ENCODE results near the gene CCBE1.

CCBE1 gene

DNA sequence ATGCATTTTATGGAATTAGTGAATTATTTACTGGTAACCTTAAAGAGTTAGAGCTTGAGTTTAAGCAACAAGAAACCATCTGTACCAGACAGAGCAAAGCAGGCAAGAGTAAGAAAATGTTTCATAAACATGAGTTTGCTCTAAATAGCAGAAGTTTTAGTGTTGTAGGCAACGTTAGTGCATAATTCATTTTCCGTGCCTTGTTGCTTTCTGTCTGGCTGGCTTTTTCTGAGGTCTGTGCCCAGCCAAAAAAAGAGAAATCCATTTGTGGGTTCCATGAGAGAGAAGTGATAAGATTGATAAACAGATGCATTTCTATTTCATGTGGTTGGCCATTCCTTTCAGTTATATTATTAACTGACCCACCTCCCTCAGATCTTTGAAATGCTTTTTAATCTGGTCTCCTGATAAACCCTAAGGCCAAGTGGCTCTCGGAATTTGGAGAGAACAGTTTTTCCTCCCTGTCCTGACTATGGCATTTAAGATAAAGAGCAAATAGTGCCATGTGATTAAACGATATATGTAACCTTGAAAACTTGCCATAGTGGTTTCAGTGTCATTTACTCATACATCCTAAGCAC, 198.6 kb downstream of the CCBE1 start:
- Histone ChIP-seq H3K36me3 (ENCODE audit: control insufficient read depth in 2 of 2, insufficient read depth in 2 of 2, low read length in 2 of 2) (no peaks in the 10 kb centered on the region), H3K9me3 (ENCODE audit: control insufficient read depth in 2 of 2, low read length in 2 of 2) (no peaks in the 10 kb centered on the region), H3K27me3 (ENCODE audit: control insufficient read depth in 2 of 2, insufficient read depth in 2 of 2, low read length in 2 of 2) (no peaks in the 10 kb centered on the region), H3K4me1 (ENCODE audit: control insufficient read depth in 2 of 2, insufficient read depth in 2 of 2, low read length in 2 of 2) (no peaks in the 10 kb centered on the region), H3K4me3 (ENCODE audit: low read length in 2 of 2) (no peak overlapping the region), H3K9ac (ENCODE audit: low read depth in 1 of 2, low read length in 2 of 2) (no peak overlapping the region), H3K27ac (ENCODE audit: low read depth in 2 of 2, low read length in 2 of 2) (no peak overlapping the region)

GRCh38 chr18:59492756-59493421, 204.3 kb downstream of the CCBE1 start:
- Histone ChIP-seq H3K36me3 (ENCODE audit: control insufficient read depth in 2 of 2, insufficient read depth in 2 of 2, low read length in 2 of 2) (no peaks in the 10 kb centered on the region), H3K9me3 (ENCODE audit: control insufficient read depth in 2 of 2, low read length in 2 of 2) (no peaks in the 10 kb centered on the region), H3K4me1 (ENCODE audit: control insufficient read depth in 2 of 2, insufficient read depth in 2 of 2, low read length in 2 of 2) (no peaks in the 10 kb centered on the region), H3K9ac (ENCODE audit: low read depth in 1 of 2, low read length in 2 of 2) (no peak overlapping the region), H3K27ac (ENCODE audit: low read depth in 2 of 2, low read length in 2 of 2) (no peak overlapping the region), H3K27me3 (ENCODE audit: control insufficient read depth in 2 of 2, insufficient read depth in 2 of 2, low read length in 2 of 2) (no peaks in the 10 kb centered on the region), H3K4me3 (ENCODE audit: low read length in 2 of 2) (no peak overlapping the region)

DNA sequence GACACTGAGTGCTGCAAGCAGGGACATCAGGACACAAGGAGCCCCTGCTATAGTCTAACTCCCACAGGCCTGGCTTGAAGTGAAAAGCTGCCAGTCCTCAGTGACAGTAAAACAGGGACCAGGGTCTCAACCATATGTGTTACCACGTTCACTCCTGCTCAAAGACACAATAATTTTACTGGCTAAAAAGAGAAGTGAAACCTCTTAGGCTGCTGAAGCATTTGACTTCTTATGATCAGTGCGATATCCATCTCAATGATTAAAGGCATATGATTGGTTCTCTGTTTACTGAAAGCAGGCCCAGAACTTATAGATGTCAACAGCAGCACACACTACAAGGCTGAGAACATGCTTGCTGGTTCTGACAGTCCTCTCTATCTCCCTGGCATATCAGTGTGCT, 208.3 kb downstream of the CCBE1 start:
- no peaks in the 10 kb centered on the region for H3K9me3 ChIP-seq (ENCODE audit: control insufficient read depth in 2 of 2, low read length in 2 of 2)
- no peaks in the 10 kb centered on the region for H3K27me3 ChIP-seq (ENCODE audit: control insufficient read depth in 2 of 2, insufficient read depth in 2 of 2, low read length in 2 of 2)
- H3K9ac ChIP-seq (ENCODE audit: low read depth in 1 of 2, low read length in 2 of 2) = no peak overlapping the region
- H3K27ac ChIP-seq (ENCODE audit: low read depth in 2 of 2, low read length in 2 of 2) = no peak overlapping the region
- no peak overlapping the region for H3K4me3 ChIP-seq (ENCODE audit: low read length in 2 of 2)
- H3K4me1 ChIP-seq (ENCODE audit: control insufficient read depth in 2 of 2, insufficient read depth in 2 of 2, low read length in 2 of 2) = no peaks in the 10 kb centered on the region
- no peaks in the 10 kb centered on the region for H3K36me3 ChIP-seq (ENCODE audit: control insufficient read depth in 2 of 2, insufficient read depth in 2 of 2, low read length in 2 of 2)

DNA sequence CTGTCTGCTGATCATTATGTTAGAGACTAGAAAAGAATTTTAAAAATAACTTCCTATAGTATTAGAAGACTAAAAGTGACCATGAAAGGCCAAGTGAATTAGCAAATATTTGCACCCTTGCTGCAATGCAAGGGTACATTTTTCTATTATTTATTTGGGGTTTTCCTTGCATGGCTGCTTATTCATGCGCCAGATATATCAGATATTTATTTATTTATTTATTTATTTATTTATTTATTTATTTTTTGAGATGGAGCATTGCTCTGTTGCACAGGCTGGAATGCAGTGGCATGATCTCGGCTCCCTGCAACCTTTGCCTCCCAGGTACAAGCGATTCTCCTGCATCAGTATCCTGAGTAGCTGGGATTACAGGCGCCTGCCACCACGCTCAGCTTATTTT, 211.8 kb downstream of the CCBE1 start:
- no peaks in the 10 kb centered on the region for H3K36me3 ChIP-seq (ENCODE audit: control insufficient read depth in 2 of 2, insufficient read depth in 2 of 2, low read length in 2 of 2)
- no peak overlapping the region for H3K4me3 ChIP-seq (ENCODE audit: low read length in 2 of 2)
- no peaks in the 10 kb centered on the region for H3K9me3 ChIP-seq (ENCODE audit: control insufficient read depth in 2 of 2, low read length in 2 of 2)
- no peaks in the 10 kb centered on the region for H3K4me1 ChIP-seq (ENCODE audit: control insufficient read depth in 2 of 2, insufficient read depth in 2 of 2, low read length in 2 of 2)
- no peak overlapping the region for H3K27ac ChIP-seq (ENCODE audit: low read depth in 2 of 2, low read length in 2 of 2)
- no peak overlapping the region for H3K9ac ChIP-seq (ENCODE audit: low read depth in 1 of 2, low read length in 2 of 2)
- H3K27me3 ChIP-seq (ENCODE audit: control insufficient read depth in 2 of 2, insufficient read depth in 2 of 2, low read length in 2 of 2) = peaks cover 0 to 3% of the 10 kb centered on the region in 2 donors

- no peaks in the 10 kb centered on the region for H3K4me1 ChIP-seq (ENCODE audit: control insufficient read depth in 2 of 2, insufficient read depth in 2 of 2, low read length in 2 of 2)
Observed at GRCh38 chr18:59484561-59485328, 212.5 kb downstream of the CCBE1 start.

DNA sequence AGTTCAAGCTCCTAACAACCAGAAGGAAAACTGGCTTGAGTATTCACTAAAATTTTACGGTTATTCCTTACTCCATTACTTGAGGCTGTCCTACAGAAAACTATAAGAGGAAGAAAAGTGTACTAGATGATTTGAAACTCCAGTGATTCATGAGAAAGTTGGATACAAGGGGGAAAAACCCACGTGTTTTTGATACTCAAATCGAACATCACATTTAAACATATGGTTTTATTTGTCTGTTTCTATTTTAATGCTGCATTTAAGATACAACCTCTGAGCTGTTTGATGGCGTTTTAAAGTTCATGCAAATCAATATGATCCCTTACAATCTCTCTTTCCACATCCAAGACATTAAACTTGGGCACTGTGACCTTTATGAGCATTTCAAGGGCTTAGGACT, 213.1 kb downstream of the CCBE1 start:
- Histone ChIP-seq H3K9ac (ENCODE audit: low read depth in 1 of 2, low read length in 2 of 2) (no peak overlapping the region), H3K27me3 (ENCODE audit: control insufficient read depth in 2 of 2, insufficient read depth in 2 of 2, low read length in 2 of 2) (peaks cover 0 to 3% of the 10 kb centered on the region in 2 donors), H3K27ac (ENCODE audit: low read depth in 2 of 2, low read length in 2 of 2) (no peak overlapping the region), H3K9me3 (ENCODE audit: control insufficient read depth in 2 of 2, low read length in 2 of 2) (no peaks in the 10 kb centered on the region), H3K4me1 (ENCODE audit: control insufficient read depth in 2 of 2, insufficient read depth in 2 of 2, low read length in 2 of 2) (no peaks in the 10 kb centered on the region), H3K4me3 (ENCODE audit: low read length in 2 of 2) (no peak overlapping the region), H3K36me3 (ENCODE audit: control insufficient read depth in 2 of 2, insufficient read depth in 2 of 2, low read length in 2 of 2) (no peaks in the 10 kb centered on the region)

More at GRCh38 chr18:59484561-59485328, 212.5 kb downstream of the CCBE1 start:
- no peak overlapping the region for H3K9ac ChIP-seq (ENCODE audit: low read depth in 1 of 2, low read length in 2 of 2)
- H3K4me3 ChIP-seq (ENCODE audit: low read length in 2 of 2) = no peak overlapping the region
- no peak overlapping the region for H3K27ac ChIP-seq (ENCODE audit: low read depth in 2 of 2, low read length in 2 of 2)
- peaks cover 0 to 3% of the 10 kb centered on the region in 2 donors for H3K27me3 ChIP-seq (ENCODE audit: control insufficient read depth in 2 of 2, insufficient read depth in 2 of 2, low read length in 2 of 2)
- H3K36me3 ChIP-seq (ENCODE audit: control insufficient read depth in 2 of 2, insufficient read depth in 2 of 2, low read length in 2 of 2) = no peaks in the 10 kb centered on the region
- no peaks in the 10 kb centered on the region for H3K9me3 ChIP-seq (ENCODE audit: control insufficient read depth in 2 of 2, low read length in 2 of 2)

- Histone ChIP-seq H3K4me3 (ENCODE audit: low read length in 2 of 2) (no peak overlapping the region), H3K9ac (ENCODE audit: low read depth in 1 of 2, low read length in 2 of 2) (no peak overlapping the region), H3K36me3 (ENCODE audit: control insufficient read depth in 2 of 2, insufficient read depth in 2 of 2, low read length in 2 of 2) (no peaks in the 10 kb centered on the region), H3K9me3 (ENCODE audit: control insufficient read depth in 2 of 2, low read length in 2 of 2) (no peaks in the 10 kb centered on the region), H3K27ac (ENCODE audit: low read depth in 2 of 2, low read length in 2 of 2) (no peak overlapping the region), H3K4me1 (ENCODE audit: control insufficient read depth in 2 of 2, insufficient read depth in 2 of 2, low read length in 2 of 2) (no peaks in the 10 kb centered on the region), H3K27me3 (ENCODE audit: control insufficient read depth in 2 of 2, insufficient read depth in 2 of 2, low read length in 2 of 2) (peaks cover 0 to 3% of the 10 kb centered on the region in 2 donors)
Observed at GRCh38 chr18:59481436-59481835, 215.8 kb downstream of the CCBE1 start.

- Histone ChIP-seq H3K9me3 (ENCODE audit: control insufficient read depth in 2 of 2, low read length in 2 of 2) (no peaks in the 10 kb centered on the region), H3K36me3 (ENCODE audit: control insufficient read depth in 2 of 2, insufficient read depth in 2 of 2, low read length in 2 of 2) (no peaks in the 10 kb centered on the region), H3K27ac (ENCODE audit: low read depth in 2 of 2, low read length in 2 of 2) (no peak overlapping the region), H3K27me3 (ENCODE audit: control insufficient read depth in 2 of 2, insufficient read depth in 2 of 2, low read length in 2 of 2) (peaks cover 0 to 3% of the 10 kb centered on the region in 2 donors), H3K4me1 (ENCODE audit: control insufficient read depth in 2 of 2, insufficient read depth in 2 of 2, low read length in 2 of 2) (no peaks in the 10 kb centered on the region), H3K4me3 (ENCODE audit: low read length in 2 of 2) (no peak overlapping the region), H3K9ac (ENCODE audit: low read depth in 1 of 2, low read length in 2 of 2) (no peak overlapping the region)
Observed at GRCh38 chr18:59479776-59480175, 217.4 kb downstream of the CCBE1 start.

DNA sequence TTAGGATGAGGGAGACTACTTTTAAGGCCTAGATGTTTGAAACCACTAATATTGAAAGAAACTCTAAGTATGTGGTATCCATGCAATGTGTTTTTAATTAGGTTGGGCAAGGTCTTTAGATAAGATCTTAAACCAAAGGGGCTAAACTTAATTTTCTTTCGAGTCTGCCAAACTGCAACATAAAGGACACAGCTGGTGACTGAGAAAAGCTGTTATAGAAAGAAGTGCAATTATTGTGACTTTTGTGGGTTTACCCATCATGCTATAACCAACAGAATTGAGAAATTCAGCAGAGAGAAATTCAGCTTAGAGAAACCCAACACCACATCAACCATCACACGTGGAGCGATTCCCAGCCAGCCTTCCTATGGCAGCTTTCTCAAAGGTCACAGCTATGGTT, 218.6 kb downstream of the CCBE1 start:
- Histone ChIP-seq H3K4me1 (ENCODE audit: control insufficient read depth in 2 of 2, insufficient read depth in 2 of 2, low read length in 2 of 2) (no peaks in the 10 kb centered on the region), H3K27ac (ENCODE audit: low read depth in 2 of 2, low read length in 2 of 2) (no peak overlapping the region)

DNA sequence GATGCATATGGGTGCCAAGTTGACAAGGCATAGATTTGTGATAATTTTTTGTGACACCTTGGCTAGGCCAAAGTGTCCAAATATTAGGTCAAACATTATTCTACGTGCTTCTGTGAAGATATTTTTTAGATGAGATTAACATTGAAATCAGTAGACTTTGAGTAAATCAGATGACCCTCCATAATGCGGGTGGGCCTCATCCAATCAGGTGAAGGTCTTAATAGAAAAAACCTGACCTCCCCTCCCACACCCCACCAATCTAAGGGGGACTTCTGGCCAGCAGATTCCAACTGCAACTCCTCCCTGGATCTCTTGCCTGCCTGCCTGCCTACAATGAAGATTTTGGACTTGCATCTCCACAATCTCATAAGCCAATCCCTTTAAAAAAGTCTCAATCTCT, 219.4 kb downstream of the CCBE1 start:
- H3K27me3 ChIP-seq (ENCODE audit: control insufficient read depth in 2 of 2, insufficient read depth in 2 of 2, low read length in 2 of 2) = no peaks in the 10 kb centered on the region
- no peaks in the 10 kb centered on the region for H3K4me1 ChIP-seq (ENCODE audit: control insufficient read depth in 2 of 2, insufficient read depth in 2 of 2, low read length in 2 of 2)
- H3K9ac ChIP-seq (ENCODE audit: low read depth in 1 of 2, low read length in 2 of 2) = no peak overlapping the region
- H3K27ac ChIP-seq (ENCODE audit: low read depth in 2 of 2, low read length in 2 of 2) = no peak overlapping the region
- H3K36me3 ChIP-seq (ENCODE audit: control insufficient read depth in 2 of 2, insufficient read depth in 2 of 2, low read length in 2 of 2) = no peaks in the 10 kb centered on the region
- no peaks in the 10 kb centered on the region for H3K9me3 ChIP-seq (ENCODE audit: control insufficient read depth in 2 of 2, low read length in 2 of 2)
- H3K4me3 ChIP-seq (ENCODE audit: low read length in 2 of 2) = no peak overlapping the region

More for the DNA sequence above, 218.6 kb downstream of the CCBE1 start:
- no peaks in the 10 kb centered on the region for H3K9me3 ChIP-seq (ENCODE audit: control insufficient read depth in 2 of 2, low read length in 2 of 2)
- no peak overlapping the region for H3K9ac ChIP-seq (ENCODE audit: low read depth in 1 of 2, low read length in 2 of 2)
- H3K36me3 ChIP-seq (ENCODE audit: control insufficient read depth in 2 of 2, insufficient read depth in 2 of 2, low read length in 2 of 2) = no peaks in the 10 kb centered on the region
- H3K4me3 ChIP-seq (ENCODE audit: low read length in 2 of 2) = no peak overlapping the region
- peaks cover 0 to 1% of the 10 kb centered on the region in 2 donors for H3K27me3 ChIP-seq (ENCODE audit: control insufficient read depth in 2 of 2, insufficient read depth in 2 of 2, low read length in 2 of 2)
